Activated naive CD4-positive, alpha-beta T cell treated with anti-CD3 and anti-CD28 coated beads, Interleukin-2, amount 50 U/mL, for 72 hours (primary cell): ENCODE results near the gene TFCP2. TPM values are rescaled to one million over a fixed set of nuclear protein-coding genes. Genes with fewer than 3 reads are reported as not detected.

ENCODE experiments used
- ATAC-seq, 2 donors: fragments of 150-1000 bp; cut with Tn5 transposase; 2 replicates each; pipeline ENCODE4 v1.10.0; 2021; ENCODE audit warnings: mild to moderate bottlenecking in 2 of 2, moderate library complexity in 2 of 2
- DNase-seq, 2 donors: peaks; one replicate each; pipeline ENCODE4 v3.0.0; 2021 to 2022; ENCODE audit warnings: low spot score in 2 of 2
- H3K27ac Mint-ChIP-seq, 2 donors: one replicate each; pipeline ENCODE4 v1.8.0; 2022; ENCODE audit warnings: mild to moderate bottlenecking in 2 of 2, mixed read lengths in 2 of 2
- H3K36me3 Mint-ChIP-seq, 2 donors: one replicate each; pipeline ENCODE4 v1.8.0; 2022; ENCODE audit warnings: mixed read lengths in 2 of 2
- H3K9me3 Mint-ChIP-seq, 2 donors: one replicate each; pipeline ENCODE4 v1.8.0; 2022; ENCODE audit warnings: mixed read lengths in 2 of 2
- total RNA-seq, 2 donors: library from RNA; stranded (reverse); gene quantifications; one replicate each; pipeline ENCODE4 v1.2.3, GENCODE V29; 2022

The TFCP2 gene
- total RNA-seq, 2 donors from 2014 or later: 29.7 to 32.3 TPM

GRCh38 chr12:51200806-51201205 is 27.9 kb upstream of the TFCP2 start:
- no peak for ATAC-seq
- Mint-ChIP-seq H3K27ac (no peak overlapping the region), H3K9me3 (no peaks in the 10 kb centered on the region), H3K36me3 (no peaks in the 10 kb centered on the region)
- DNase-seq: no peak

- no peak overlapping the region for H3K27ac Mint-ChIP-seq
- no peaks in the 10 kb centered on the region for H3K36me3 Mint-ChIP-seq
- DNase-seq (no peak), ATAC-seq (no peak)
- H3K9me3 Mint-ChIP-seq: no peaks in the 10 kb centered on the region
These were observed 27.2 kb upstream of the TFCP2 start for GRCh38 chr12:51200156-51200555.

- Mint-ChIP-seq H3K27ac (no peak overlapping the region), H3K36me3 (no peaks in the 10 kb centered on the region), H3K9me3 (no peaks in the 10 kb centered on the region)
- ATAC-seq (no peak), DNase-seq (no peak)
These were observed 26.5 kb upstream of the TFCP2 start for GRCh38 chr12:51199366-51199945.

GRCh38 chr12:51198568-51199365 is 25.8 kb upstream of the TFCP2 start:
- ATAC-seq (no peak), DNase-seq (no peak)
- H3K36me3 Mint-ChIP-seq: no peaks in the 10 kb centered on the region
- no peaks in the 10 kb centered on the region for H3K9me3 Mint-ChIP-seq
- peak overlapping the region; percentile 9 to 24 for H3K27ac Mint-ChIP-seq

- H3K36me3 Mint-ChIP-seq: no peaks in the 10 kb centered on the region
- peak overlapping the region; percentile 9 to 24 for H3K27ac Mint-ChIP-seq
- DNase-seq (no peak), ATAC-seq (no peak)
- H3K9me3 Mint-ChIP-seq: no peaks in the 10 kb centered on the region
These were observed 25.0 kb upstream of the TFCP2 start for GRCh38 chr12:51197736-51198567.

GRCh38 chr12:51196547-51196946 is 23.6 kb upstream of the TFCP2 start:
- peak overlapping the region in 1 of 2 donors; percentile 90 for H3K27ac Mint-ChIP-seq
- H3K36me3 Mint-ChIP-seq: no peaks in the 10 kb centered on the region
- no peak for ATAC-seq

GRCh38 chr12:51195841-51196240 is 22.9 kb upstream of the TFCP2 start:
- no peak overlapping the region for H3K27ac Mint-ChIP-seq
- no peak for DNase-seq

More at GRCh38 chr12:51196547-51196946, 23.6 kb upstream of the TFCP2 start:
- no peaks in the 10 kb centered on the region for H3K9me3 Mint-ChIP-seq
- no peak for DNase-seq

GRCh38 chr12:51192284-51192671 is 19.3 kb upstream of the TFCP2 start:
- no peak for DNase-seq
- H3K36me3 Mint-ChIP-seq: no peaks in the 10 kb centered on the region
- H3K9me3 Mint-ChIP-seq: no peaks in the 10 kb centered on the region
- no peak for ATAC-seq
- no peak overlapping the region for H3K27ac Mint-ChIP-seq

More at GRCh38 chr12:51195841-51196240, 22.9 kb upstream of the TFCP2 start:
- H3K36me3 Mint-ChIP-seq: no peaks in the 10 kb centered on the region
- no peaks in the 10 kb centered on the region for H3K9me3 Mint-ChIP-seq
- ATAC-seq: no peak

GRCh38 chr12:51191516-51192283 is 18.8 kb upstream of the TFCP2 start:
- ATAC-seq: no peak
- peak overlapping the region in 1 of 2 donors; percentile 52 for H3K27ac Mint-ChIP-seq
- no peaks in the 10 kb centered on the region for H3K36me3 Mint-ChIP-seq
- no peaks in the 10 kb centered on the region for H3K9me3 Mint-ChIP-seq
- no peak for DNase-seq

GRCh38 chr12:51190820-51191219 is 17.9 kb upstream of the TFCP2 start:
- H3K36me3 Mint-ChIP-seq: no peaks in the 10 kb centered on the region

GRCh38 chr12:51189790-51190355 is 16.9 kb upstream of the TFCP2 start:
- no peaks in the 10 kb centered on the region for H3K9me3 Mint-ChIP-seq
- no peak for DNase-seq
- no peak overlapping the region for H3K27ac Mint-ChIP-seq
- H3K36me3 Mint-ChIP-seq: no peaks in the 10 kb centered on the region
- ATAC-seq: no peak

More at GRCh38 chr12:51190820-51191219, 17.9 kb upstream of the TFCP2 start:
- Mint-ChIP-seq H3K9me3 (no peaks in the 10 kb centered on the region), H3K27ac (no peak overlapping the region)
- ATAC-seq (no peak), DNase-seq (no peak)

- H3K9me3 Mint-ChIP-seq: no peaks in the 10 kb centered on the region
- DNase-seq: no peak
- H3K27ac Mint-ChIP-seq: peak overlapping the region in 1 of 2 donors; percentile 26
- ATAC-seq: no peak
- H3K36me3 Mint-ChIP-seq: no peaks in the 10 kb centered on the region
These were observed 15.6 kb upstream of the TFCP2 start for GRCh38 chr12:51188359-51189051.

- Mint-ChIP-seq H3K27ac (no peak overlapping the region), H3K36me3 (no peaks in the 10 kb centered on the region), H3K9me3 (no peaks in the 10 kb centered on the region)
- DNase-seq (no peak), ATAC-seq (no peak)
These were observed 14.5 kb upstream of the TFCP2 start for GRCh38 chr12:51187370-51187987.

- DNase-seq: no peak
- no peaks in the 10 kb centered on the region for H3K9me3 Mint-ChIP-seq
- no peak for ATAC-seq
- H3K36me3 Mint-ChIP-seq: no peaks in the 10 kb centered on the region
- peak overlapping the region in 1 of 2 donors; percentile 36 for H3K27ac Mint-ChIP-seq
These were observed 13.6 kb upstream of the TFCP2 start for GRCh38 chr12:51186465-51187085.

- ATAC-seq (no peak), DNase-seq (no peak)
- H3K27ac Mint-ChIP-seq: no peak overlapping the region
- H3K36me3 Mint-ChIP-seq: no peaks in the 10 kb centered on the region
- H3K9me3 Mint-ChIP-seq: no peaks in the 10 kb centered on the region
These were observed 12.3 kb upstream of the TFCP2 start for GRCh38 chr12:51185171-51185717.
